ENCODE data around the gene MARK3.

The MARK3 gene

GRCh38 chr14:103385152-103385928, at the start of gene MARK3:
Gene MARK3, plus strand, starts transcription at chr14:103385415. Its CDS starts 615 bp downstream, at chr14:103386030.
- H3K4me3 ChIP-seq (replicated peaks; ENCODE audit: low read depth, low read length) = peak within 1 kb of the TSS; percentile 98
- TF ChIP-seq CTCF (IDR thresholded peaks at IDR 0.05; ENCODE audit: low read length, missing control alignments) = no peak
- DNase-seq (ENCODE audit: low read depth) = peak; percentile 97

- peak overlapping the region; percentile 92 for H3K4me3 ChIP-seq (replicated peaks; ENCODE audit: low read depth, low read length)
- TF ChIP-seq CTCF (IDR thresholded peaks at IDR 0.05; ENCODE audit: low read length, missing control alignments) = no peak
- DNase-seq (ENCODE audit: low read depth) = no peak
Measured at GRCh38 chr14:103336191-103336590, 49.0 kb upstream of the MARK3 start.

- no peak for TF ChIP-seq CTCF (IDR thresholded peaks at IDR 0.05; ENCODE audit: low read length, missing control alignments)
- H3K4me3 ChIP-seq (replicated peaks; ENCODE audit: low read depth, low read length) = no peak overlapping the region
- no peak for DNase-seq (ENCODE audit: low read depth)
Measured at GRCh38 chr14:103337794-103338193, 47.4 kb upstream of the MARK3 start.

GRCh38 chr14:103339561-103339960, 45.7 kb upstream of the MARK3 start:
- no peak for DNase-seq (ENCODE audit: low read depth)
- H3K4me3 ChIP-seq (replicated peaks; ENCODE audit: low read depth, low read length) = no peak overlapping the region
- TF ChIP-seq CTCF (IDR thresholded peaks at IDR 0.05; ENCODE audit: low read length, missing control alignments) = no peak

GRCh38 chr14:103340480-103341212, 44.6 kb upstream of the MARK3 start:
- no peak for TF ChIP-seq CTCF (IDR thresholded peaks at IDR 0.05; ENCODE audit: low read length, missing control alignments)

GRCh38 chr14:103341250-103342129, 43.7 kb upstream of the MARK3 start:
- H3K4me3 ChIP-seq (replicated peaks; ENCODE audit: low read depth, low read length) = no peak overlapping the region
- TF ChIP-seq CTCF (IDR thresholded peaks at IDR 0.05; ENCODE audit: low read length, missing control alignments) = no peak
- DNase-seq (ENCODE audit: low read depth) = no peak

More at GRCh38 chr14:103340480-103341212, 44.6 kb upstream of the MARK3 start:
- H3K4me3 ChIP-seq (replicated peaks; ENCODE audit: low read depth, low read length) = no peak overlapping the region
- DNase-seq (ENCODE audit: low read depth) = no peak
